HG03439 (cell line): ENCODE data around the gene PTGDR2.

Experiments used
- ATAC-seq: cut with Tn5 transposase; IDR thresholded peaks from one replicate; pipeline ENCODE4 v1.9.1; 2021; ENCODE audit warnings: mild to moderate bottlenecking, moderate library complexity; ENCODE audit not compliant: unreplicated experiment

Gene PTGDR2

DNA sequence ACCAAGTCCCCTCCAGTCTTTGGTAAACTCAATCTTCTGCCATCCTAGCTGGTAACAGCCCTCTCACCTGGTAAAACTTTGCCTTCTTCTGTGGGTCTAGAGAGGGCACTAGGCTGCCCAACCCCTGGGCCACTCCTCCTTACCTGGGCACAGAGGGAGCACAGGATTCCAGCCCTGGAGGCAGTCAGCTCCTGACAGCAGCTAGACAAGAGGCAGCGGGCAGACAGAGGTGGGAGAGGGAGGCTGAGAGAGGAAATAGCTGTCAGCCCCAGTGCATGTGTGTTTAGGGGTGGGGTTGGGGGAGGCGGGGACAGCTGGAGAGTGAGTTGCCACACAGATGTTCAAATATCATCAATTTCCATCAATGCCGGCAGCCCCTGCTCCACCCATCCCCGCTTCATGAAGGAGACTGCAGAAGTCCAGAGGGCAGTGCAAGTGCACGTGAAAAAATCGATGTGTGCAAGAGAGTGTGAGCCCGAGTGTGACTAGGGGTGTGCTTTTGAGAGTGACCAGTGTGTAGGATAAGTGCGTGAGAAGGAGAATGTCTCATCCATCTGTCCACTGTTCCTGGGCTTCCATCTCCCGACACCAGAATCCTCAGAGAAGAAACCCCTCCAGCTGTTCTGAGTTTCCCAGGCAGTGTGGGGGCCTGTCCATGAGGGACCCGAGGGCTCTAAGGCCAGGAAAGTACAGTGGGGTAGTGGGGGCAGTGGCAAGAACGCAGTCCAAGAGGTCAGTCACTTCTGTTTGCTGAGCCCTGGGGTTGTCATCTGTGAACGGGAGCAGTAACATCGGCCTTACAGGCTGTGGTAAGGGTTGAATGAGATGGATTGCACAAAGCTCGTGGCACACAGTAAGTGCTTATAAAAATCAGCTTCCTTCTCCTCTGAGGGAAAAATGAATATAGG lies at the start of gene PTGDR2:
TSS of gene PTGDR2 (minus strand) at position 225 of the 908 bp plus-strand sequence. CDS start 2,228 bp downstream, outside the sequence.
- ATAC-seq, result no peak

DNA sequence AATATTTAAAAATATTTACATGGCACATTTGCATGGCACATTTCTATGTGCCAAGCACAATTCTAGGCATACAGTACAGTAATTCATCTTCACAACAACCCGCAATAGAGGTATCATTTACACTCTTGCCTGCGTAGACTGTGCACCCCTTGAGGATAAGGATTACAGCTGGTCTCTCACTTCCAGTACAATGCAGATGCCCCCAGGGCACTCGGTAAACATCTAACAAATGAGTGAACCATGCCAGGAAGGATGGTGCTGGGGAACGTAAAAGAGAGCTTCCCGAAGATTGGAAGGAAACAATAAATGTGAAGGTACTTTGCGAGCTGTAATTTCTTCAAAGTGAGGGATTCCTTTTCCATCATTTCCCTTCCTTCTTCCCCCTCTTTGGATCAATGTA lies 49.3 kb upstream of the PTGDR2 start:
- no peak for ATAC-seq

DNA sequence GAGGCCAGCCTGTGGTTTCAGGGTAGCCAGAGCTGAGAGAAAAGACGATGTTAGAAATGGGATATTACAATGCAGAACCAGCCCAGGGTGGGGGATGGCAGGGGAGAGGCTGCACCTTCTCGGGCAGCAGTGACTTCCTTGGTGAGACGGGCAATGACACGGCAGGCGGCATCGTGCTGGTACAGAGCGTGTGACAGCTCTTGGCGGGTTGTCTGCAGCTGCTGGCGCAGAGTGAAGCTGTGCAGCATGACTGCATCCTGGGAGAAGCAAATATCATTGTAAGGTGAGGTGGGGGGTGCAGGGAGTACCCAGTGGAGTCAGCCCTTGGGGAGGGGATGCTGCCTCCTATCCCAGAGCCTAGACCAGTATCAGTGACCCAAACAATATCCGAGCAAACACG lies 46.9 kb upstream of the PTGDR2 start:
- no peak for ATAC-seq

DNA sequence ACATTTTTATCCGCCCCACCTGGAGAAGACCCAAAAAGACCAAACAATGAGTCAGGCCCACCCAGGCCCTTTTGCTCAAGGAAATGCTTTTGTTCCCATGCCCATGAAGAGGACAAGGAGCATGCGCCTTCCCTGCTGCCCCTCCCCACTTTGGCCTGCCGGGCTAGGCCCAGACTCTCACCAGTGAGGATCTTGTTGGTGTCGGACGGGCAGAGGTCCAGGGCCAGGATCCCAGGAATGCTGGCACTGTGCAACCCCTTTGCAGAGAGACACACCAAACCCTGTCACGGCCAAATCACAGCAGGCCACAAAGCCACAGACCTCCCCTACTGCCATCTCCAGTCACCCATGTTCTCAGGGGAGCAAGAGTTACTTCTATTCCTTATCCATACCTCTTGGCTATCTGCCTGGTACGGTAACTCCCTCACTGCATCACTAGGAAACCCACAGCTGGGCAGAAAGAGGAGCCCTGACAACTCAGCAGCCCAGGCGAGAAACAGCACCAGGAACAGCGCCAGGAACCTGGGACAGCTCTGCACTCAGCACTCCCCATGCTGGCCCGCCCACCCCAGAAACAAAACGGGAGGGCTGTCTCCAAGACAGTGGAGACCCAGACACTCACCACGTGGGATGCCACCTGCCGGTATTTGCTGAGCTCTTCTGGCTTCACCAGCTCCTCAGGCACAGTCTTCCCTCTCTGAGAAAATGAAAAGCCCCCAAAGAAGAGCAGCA lies 45.1 kb upstream of the PTGDR2 start:
- ATAC-seq, result no peak

DNA sequence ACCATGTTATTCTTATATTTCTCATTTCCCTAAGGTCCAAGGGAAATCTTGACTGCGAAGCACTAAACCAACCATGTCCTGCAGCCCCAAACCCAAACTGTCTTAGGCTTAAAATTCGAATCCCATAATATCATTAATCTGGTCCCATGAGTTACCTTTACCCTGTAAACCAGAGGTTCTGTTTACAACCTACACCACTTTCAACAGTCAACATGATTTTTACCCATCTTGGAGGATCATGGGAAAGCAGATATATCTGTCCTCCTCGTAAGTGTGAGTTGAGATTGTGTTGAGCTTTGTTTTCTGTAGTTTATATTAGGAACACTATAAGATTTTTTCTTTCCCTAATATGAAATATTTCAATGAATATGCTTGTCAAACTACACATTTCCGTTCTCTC lies 44.2 kb upstream of the PTGDR2 start:
- no peak for ATAC-seq

DNA sequence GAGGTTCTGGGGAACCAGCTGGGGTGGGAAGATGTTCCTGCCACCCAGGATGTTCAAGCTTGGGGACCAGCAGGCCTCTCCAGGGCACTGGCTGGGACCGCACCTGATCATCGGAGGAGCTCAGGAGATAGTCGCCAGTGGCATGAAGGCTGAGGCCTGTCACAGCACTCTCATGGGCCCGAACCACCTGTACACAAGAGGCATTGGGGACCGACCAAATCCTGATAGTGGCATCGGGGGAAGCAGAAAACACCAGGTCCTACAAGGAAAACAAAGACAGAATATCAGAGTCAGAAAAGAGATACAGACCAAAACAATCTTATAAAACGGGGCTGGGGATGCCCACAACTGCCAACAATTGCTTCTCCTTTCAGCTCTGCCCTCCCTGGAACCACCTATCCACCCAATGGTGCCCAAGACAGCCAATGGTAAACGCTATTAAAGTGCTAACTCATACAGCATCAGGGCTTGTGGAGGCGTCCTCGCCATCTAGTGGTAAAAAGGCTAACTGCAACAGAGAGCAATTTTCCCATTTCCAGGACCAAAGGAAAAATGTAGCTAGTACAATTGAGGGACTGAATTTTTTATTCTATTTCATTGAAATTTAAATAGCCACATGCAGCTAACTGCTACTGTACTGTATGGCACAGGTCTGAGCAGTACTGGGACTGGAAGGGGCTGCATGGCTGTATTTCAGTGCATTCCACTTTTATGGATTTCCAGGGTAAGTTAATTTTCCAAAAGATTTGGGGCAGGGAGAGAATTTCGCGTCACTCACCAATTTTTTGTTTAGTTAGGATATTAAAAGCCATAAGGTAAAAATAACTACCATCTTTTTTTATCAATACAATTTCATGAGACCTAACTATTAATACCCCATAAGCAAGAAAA lies 43.5 kb upstream of the PTGDR2 start:
- no peak for ATAC-seq

DNA sequence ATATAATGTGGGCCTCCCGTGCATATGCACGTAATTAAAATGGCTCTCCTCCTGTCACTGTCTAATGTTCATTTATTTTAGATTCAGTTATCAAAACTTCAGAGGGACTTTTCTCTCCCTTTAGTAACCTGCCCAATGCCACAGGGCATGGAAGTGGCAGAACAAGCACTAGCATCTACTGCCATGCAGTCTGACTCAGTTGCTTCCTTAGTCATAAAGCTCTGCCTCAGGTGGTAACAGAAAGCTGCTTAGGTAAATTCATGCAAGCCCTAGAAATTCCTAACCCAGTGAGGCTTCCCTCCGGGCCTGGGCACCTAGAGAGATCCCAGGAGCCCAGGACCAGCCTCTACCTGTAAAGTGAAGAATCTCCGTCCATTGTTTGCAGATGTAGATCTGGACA lies 41.7 kb upstream of the PTGDR2 start:
- ATAC-seq, result no peak

DNA sequence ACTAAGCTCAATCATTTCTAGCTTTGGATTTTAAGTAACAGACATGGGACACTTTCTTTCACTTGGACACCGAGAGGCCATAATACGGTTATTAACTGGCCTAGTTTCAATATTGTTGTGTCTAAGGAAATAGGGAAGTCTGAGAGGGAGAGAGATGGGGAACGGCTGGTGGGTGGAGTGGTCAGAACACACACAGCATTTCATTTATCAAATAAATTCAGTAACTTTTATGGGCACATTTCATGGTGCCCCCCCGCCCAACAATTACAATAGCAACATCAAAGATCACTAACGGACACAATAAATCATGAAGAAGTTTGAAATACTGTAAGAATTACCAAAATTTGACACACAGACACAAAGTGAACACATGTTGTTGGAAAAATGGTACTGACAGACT lies 39.9 kb upstream of the PTGDR2 start:
- no peak for ATAC-seq

DNA sequence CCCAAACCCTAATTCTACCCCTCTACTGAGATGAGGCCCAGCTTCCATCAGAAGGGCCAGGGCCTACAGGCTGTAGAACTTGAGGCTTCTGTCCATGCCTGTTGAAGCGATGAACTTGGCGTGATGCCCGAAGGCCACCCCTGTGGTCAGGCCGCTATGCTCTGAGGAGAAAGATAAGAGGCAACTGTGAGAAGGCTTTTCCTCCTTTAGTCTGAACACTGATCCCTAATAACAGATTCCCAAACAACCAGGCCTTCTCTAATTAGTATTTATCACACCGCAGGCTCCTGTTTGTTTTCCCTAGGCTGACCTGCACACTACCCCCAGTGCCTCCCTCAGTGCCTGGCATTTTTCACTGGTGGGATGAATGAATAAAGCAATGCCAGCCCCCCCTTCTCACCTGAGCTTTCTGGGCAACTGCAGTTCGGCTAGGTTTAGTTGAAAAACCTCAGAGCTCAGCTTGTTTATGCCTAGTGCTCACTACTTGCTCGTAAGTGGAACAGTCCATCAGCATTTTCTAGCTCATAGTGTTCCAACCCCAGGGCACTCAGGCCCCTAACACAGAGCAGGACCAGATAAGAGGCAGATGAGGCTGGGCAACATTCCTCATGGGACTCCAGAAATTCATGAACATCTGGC lies 35.5 kb upstream of the PTGDR2 start:
- no peak for ATAC-seq

DNA sequence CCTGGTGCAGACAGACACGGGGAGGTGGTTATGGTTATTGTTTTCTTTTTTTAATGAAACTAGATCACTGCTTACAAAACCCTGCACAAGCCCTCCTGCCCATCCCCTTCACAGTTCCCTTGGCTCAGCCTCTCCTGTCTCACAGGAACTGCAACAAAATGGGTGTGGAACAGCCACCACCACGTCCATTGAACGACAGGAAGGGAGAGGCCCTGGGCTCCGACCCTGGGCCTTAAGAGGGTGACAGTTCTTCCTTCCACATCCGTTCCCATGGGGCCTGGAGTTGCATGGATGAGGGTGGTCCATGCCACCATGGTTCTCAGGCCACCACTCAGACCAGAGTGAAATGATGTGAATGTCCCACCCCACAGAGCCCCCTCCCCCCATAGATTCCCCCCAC lies 34.9 kb upstream of the PTGDR2 start:
- ATAC-seq, result no peak

DNA sequence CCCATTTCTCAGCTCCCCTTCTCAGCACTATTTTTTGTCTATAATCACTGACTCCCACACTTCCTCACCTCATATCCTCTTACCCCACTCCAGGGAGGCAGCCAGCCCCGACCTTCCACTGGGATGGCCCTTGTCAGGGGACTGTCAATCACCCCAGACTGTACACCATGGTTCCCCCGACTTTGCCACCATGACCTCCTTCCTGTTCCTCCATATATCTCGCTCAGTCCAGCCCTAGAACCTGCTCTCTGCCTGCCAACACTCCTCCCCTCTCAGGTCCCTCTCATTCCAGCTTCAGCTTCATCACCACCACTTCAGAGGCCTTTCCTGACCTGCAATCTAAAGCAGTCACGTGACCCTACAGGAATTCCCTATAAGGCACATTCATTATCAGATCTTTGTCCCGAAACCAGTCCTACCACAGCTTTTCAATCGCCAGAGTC lies 34.1 kb upstream of the PTGDR2 start:
- no peak for ATAC-seq

DNA sequence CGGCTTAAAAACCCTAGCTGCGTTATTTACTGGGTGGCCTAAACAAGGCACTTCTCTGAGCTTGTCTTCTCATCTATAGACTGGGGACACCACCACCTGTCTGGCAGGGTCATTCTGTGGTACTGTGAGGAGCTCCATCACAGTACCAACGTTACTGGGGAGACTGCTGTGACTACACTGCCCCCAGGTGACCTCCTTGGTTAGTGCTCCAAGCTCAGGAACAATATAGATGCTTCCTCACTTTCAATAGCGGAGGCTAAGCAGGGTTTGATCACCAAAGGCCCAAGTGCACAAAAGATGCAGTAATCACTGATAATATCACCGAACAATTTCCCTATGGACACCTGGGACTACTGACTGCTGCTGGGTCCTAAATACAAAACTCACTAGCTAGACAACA lies 31.8 kb upstream of the PTGDR2 start:
- ATAC-seq, result no peak

DNA sequence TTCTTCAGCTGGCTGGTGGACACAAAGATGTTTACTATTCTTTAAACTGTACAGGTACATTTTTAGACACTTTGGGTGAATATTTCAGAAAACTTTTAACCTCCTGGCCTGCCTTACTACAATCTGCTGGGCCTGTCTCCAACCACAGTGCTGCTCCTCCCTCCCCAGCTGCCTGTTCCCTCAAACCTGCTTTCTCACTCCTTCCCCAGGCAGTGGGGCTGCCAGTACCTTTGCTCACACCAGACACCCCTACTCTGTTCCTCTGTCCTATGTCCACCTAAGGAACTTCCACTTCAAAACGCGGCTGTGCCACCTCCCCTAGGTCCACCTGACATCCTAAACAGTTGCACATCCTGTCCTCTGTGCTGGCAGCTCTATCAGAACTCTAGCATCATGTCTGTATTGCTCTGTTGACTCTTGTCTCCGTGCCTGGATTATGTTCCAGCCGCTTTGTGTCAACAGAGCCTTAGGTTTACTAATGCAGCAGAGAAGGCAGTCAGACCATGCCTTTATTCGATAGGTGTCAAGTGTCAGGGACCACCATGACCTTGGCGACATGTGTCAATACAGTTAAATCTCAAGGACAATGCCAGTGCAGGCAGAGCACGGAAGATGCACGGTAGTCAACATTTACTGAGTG lies 25.0 kb upstream of the PTGDR2 start:
- no peak for ATAC-seq

DNA sequence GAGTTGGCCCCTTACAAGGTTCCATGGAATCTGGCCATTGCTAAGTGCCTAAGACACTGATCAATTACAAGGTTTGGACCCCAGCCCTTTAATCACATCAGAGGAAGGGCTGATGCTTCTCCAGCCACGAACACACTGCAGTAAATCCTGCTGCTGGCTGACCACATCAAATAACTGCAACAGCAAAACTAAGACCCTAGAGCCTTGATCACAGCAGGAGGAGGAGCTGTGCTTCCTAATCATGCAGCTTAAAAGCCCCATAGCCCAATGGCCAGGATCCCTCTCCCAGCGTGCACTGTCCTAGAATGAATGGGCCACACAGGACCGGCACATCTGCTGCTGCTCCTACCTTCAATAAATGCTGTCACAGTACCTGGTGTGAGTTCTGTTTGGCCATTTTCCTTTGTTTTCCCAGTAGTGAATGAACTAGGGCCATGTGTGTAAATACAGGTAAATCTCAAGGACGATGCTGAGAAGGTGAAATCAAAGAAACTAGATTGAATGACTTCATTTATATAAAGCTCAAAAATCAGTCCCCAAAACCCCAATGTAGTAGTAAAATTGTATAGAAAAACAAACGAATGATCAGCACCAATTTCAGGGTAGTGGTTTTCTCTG lies 24.3 kb upstream of the PTGDR2 start:
- ATAC-seq, result no peak

DNA sequence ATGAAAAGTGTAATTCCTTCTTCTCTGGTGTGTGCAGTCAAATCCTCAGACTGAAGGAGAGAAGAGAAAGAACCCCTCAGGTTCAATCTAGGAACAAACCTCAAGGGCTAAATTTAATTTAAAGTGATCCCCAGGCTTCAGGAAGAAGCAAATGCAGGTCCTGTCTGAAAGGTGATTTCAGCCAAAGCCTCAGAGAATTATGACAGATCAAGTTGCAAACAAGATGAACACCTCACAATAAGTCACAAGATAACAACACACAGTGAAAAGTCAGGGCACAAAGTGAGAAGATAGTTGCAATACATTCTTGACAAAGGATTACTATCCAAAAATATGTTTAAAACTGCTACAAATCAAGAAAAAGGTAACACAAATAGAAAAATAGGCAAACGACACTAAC lies 23.4 kb upstream of the PTGDR2 start:
- no peak for ATAC-seq

DNA sequence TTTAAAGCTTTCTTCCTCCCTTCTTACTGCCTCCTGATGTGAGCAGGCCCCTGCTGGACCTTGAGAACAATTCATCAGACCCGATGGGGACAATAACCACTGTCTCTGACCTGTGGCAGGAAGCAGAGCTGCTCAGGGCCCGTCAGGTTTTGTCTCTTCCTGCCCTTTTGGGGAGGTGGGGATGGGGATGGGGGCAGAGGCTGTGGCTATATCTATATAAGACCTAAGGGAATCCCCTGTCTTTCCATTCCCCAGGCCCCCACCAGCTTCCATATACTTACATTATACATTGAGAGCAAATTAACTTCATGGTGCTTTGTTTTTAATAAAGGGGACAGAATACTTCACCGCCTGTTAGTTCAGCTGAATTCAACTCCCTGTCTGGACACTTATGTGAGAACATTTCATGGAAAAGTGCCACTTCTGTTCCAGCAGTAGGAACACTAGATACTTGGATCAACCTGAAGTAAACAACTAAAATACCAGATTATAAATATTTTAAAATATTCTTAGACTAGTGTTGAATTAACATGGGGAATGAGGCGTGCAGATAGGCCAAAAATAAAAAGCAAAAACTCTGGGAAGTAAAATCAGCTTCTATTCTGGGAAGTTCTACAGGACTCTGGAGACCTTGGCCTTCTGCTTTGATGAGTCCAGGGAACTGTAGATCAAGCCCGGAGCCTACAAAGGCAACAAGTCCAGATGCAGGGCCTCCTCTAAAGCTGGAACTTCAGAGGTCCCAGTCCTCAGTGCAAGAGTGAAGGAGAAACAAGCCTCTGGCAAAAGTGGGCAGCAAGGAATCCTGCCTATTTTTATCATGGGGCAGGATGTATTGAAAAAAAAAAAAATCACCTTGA lies 22.7 kb upstream of the PTGDR2 start:
- no peak for ATAC-seq

DNA sequence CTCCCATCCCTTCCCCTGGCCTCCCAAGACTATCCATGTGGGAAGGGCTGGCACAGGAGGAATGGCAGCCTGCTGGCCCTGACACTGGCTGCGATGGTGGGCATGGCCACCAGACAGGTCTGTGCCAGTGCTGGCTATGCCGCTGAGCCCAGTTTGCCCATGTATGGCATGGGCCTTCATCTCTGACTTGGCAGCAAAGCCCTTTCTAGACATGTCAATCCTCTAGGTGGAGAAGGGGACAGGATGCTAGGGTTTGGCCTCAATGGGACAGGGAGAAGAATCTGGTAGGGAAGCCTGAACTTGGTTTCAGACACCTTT lies 20.4 kb upstream of the PTGDR2 start:
- ATAC-seq, result no peak

DNA sequence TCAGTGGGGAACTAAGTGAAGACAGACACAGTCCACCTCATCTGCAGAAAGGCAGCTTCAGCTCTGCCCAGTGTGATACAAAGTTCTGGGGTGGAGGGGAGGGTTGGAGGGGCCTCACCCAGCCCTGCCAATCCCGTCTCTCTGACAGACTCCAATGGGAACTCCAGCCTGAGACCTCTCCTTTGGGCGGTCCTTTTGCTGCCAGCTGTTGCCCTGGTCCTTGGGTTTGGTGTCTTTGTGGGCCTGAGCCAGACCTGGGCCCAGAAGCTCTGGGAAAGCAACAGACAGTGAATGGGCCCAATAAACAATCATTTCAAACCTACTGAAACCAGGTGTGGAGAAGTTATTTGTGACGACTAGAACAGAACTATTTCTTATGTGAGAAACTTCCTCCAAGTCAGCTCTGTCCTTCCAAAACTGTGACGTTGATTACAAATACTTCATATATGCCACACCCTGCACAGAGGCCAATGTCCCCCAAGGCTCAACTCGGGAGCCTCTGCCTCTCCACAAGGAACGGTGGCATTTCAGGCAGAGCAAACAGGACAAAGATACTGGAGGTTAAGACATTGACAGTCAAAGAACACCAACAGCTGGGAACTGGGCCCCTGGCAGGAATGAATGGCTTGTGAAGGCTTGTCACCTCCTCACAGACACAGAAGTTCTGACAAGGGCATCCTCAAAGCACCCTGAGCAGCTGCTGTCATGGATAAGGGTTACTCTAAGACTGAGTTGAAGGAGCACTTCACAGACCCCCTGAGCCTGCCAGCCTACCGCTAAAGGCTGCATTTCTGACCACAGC lies 19.8 kb upstream of the PTGDR2 start:
- no peak for ATAC-seq
